Mucosa of stomach (tissue), 1 donor: ENCODE data around the gene CLCN6.

Source experiments
- H3K27me3 ChIP-seq: one replicate; pipeline ENCODE4 v1.7.0; 2013; ENCODE audit warnings: mild to moderate bottlenecking, low read length; ENCODE audit not compliant: control insufficient read depth, insufficient read depth
- H3K36me3 ChIP-seq: one replicate; pipeline ENCODE4 v1.7.0; 2013; ENCODE audit warnings: low read length; ENCODE audit not compliant: control insufficient read depth, insufficient read depth
- H3K4me1 ChIP-seq: one replicate; pipeline ENCODE4 v1.7.0; 2013; ENCODE audit warnings: mild to moderate bottlenecking, low read length; ENCODE audit not compliant: control insufficient read depth, insufficient read depth
- H3K4me3 ChIP-seq: one replicate; pipeline ENCODE4 v1.7.0; 2013; ENCODE audit warnings: low read length
- H3K9ac ChIP-seq: one replicate; pipeline ENCODE4 v1.7.0; 2013; ENCODE audit warnings: mild to moderate bottlenecking, low read length, moderate library complexity
- H3K9me3 ChIP-seq: one replicate; pipeline ENCODE4 v1.7.0; 2013; ENCODE audit warnings: mild to moderate bottlenecking, low read length, moderate library complexity; ENCODE audit not compliant: control insufficient read depth
- donor health status: Pancreatic carcinoma.

Gene CLCN6

DNA sequence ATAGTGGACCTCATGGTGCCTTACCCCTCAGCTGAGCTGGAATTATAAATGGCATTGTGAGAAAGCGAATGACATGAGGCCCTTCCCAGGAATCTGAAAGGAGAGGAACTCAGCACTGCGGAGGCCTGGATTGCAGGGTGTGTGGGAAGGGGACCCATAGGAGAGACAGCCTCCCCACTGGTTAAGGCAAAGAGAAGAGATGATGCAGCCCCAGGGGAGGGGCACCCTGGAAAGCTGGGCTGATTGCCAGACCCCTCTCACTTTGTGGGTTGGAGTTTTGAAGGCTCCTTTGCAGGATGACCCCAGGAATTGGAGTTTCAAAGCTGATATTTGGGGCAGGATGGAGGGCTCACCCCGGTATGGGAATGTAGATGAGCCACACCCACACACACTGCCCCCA lies 50.7 kb downstream of the CLCN6 start:
- no peaks in the 10 kb centered on the region for H3K36me3 ChIP-seq
- H3K9me3 ChIP-seq = no peaks in the 10 kb centered on the region
- H3K4me1 ChIP-seq = no peaks in the 10 kb centered on the region
- H3K4me3 ChIP-seq = no peak overlapping the region
- H3K27me3 ChIP-seq = peaks cover 38% of the 10 kb centered on the region
- no peak overlapping the region for H3K9ac ChIP-seq

DNA sequence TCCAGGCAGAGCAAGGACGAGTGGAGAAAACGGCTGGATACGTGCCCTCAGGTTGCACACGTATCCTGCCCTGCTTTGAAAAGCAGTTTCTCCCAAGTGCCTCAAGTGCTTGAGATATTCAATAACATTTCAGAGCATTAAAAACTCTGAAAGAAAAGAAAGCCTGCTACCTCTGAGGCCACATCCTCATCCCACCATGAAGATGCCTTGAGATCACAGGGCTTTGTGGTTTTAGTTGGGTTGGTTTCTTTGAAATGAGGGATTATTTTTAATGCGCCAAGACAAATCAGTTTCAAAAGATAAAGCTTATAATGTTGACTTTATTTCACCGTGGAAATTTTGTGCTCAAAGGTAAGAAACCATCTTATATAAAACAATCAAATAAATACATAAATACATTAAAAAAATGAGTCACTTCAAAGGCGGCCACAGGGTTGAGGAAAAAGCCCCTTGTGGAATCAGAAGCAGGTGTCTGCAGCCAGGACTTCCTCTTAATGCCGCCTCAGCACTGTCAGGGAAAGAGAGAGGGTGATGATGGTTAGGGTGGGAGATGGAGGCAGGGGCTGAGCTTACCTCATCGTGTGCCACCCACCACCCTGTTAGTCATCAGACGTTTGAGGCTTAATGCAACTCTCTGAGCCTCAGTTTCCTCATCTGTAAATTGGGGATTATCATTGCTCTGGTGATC lies 51.3 kb downstream of the CLCN6 start:
- Histone ChIP-seq H3K4me3 (no peak overlapping the region), H3K9ac (no peak overlapping the region), H3K36me3 (no peaks in the 10 kb centered on the region), H3K4me1 (no peaks in the 10 kb centered on the region), H3K27me3 (peaks cover 38% of the 10 kb centered on the region), H3K9me3 (no peaks in the 10 kb centered on the region)

DNA sequence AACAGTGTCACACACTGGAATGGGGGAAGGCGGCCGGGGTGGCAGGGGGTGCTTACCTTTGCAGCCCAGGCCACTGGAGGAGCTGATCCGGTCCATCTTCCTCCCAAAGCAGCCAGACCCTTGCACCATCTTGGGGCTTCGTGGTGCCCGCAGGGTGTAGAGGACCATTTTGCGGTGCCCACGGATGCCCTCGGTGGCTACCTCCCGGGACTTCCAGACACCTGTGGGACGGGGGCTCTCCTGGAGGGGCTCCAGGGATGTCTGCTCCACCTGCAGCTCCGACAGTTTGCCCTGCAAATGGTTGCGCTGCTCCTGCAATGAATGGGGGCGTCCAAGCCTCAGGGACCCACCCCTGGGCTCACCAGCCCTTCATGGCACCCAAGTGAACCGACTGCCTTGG lies 52.2 kb downstream of the CLCN6 start:
- H3K36me3 ChIP-seq = no peaks in the 10 kb centered on the region
- no peak overlapping the region for H3K4me3 ChIP-seq
- H3K9me3 ChIP-seq = no peaks in the 10 kb centered on the region
- peaks cover 43% of the 10 kb centered on the region for H3K27me3 ChIP-seq
- no peaks in the 10 kb centered on the region for H3K4me1 ChIP-seq
- H3K9ac ChIP-seq = no peak overlapping the region

DNA sequence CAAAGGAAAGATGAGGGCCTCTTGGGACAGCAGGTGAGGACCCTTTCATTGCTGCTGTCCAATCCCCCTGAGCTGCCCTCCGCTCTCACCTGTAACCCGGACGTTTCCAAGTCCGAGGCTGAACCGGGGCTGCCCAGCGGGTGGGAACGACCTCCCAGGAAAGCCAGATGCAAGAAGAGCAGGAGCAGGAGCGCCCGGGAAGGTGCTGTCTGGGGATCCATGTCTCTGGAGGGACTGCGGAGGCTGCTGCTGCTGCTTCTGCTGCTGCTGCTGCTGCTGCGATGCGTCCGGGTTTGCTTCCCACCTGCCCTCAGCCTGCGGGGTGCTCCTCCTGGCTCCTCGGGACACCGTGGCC lies 52.6 kb downstream of the CLCN6 start, which contains the start of gene NPPB:
Gene NPPB, minus strand, starts transcription at position 333 of the 355 bp plus-strand sequence. Its CDS starts 112 bp downstream, at position 221.
- H3K9me3 ChIP-seq = no peaks in the 10 kb centered on the region
- H3K4me3 ChIP-seq = no peak within 1 kb of the TSS
- no peaks in the 10 kb centered on the region for H3K36me3 ChIP-seq
- peaks cover 43% of the 10 kb centered on the region for H3K27me3 ChIP-seq
- H3K4me1 ChIP-seq = no peaks in the 10 kb centered on the region
- H3K9ac ChIP-seq = no peak within 1 kb of the TSS

DNA sequence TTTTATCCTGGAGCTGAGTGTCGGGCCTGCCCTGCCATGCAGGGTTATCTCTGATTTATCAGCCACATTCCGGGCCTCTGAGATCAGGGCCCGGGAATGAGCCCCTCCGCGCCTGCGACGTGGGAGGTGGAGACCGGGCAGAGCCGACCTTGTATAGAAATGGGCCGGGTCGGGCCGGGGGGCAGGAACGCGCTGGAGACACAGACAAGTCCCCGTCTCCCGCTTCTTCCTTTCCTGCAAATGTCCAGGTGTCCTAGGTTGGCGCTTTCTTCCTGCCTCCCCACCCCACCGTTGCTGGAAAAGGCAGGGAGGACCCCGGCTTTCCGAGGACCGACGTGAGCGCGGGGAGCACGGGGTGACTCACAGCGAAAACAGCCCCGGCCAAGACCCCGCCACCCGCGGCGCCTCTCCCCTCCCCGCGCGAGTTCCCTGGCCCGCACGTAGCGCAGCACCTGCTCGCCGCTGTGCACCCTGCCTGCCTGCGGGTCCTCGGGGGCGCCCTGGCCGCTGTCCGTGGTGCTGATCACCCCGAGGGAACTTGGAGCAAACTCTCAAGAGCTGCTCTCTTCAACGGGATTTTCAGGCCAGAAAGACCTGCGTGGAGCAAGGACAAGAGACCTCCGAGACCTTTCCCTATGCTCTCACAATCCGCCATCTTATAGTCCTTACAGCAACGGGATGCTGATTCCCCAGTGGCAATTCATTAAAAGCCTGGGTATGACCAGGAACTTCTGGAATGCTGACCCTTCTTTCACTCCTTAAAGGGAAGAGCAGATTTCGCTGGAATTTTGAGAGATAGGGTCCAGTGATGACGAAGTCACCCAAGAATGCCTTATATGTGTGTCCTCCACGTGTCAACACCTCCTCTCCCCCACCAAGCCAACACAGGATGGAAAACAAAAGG lies 53.2 kb downstream of the CLCN6 start:
- Histone ChIP-seq H3K4me1 (no peaks in the 10 kb centered on the region), H3K27me3 (peaks cover 46% of the 10 kb centered on the region), H3K9me3 (no peaks in the 10 kb centered on the region), H3K9ac (no peak overlapping the region), H3K36me3 (no peaks in the 10 kb centered on the region), H3K4me3 (no peak overlapping the region)

DNA sequence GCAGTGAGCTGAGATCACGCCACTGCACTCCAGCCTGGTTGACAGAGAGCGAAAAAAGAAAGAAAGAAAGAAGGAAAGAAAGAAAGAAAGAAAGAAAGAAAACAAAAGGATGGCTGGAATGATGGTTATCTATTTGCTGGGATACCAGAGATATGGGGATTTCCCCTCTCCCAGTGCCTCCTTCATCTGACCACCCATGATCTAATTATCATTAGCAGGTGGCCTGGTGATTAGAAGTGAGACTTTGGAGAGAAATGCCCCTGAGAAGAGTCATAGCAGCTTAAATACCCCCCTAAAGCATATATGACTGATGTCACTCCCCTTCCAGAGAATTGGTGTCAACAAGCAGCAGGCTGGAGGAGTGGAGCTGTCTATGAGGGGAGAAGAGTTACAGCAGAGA lies 54.1 kb downstream of the CLCN6 start:
- H3K4me3 ChIP-seq = no peak overlapping the region
- H3K4me1 ChIP-seq = no peaks in the 10 kb centered on the region
- no peak overlapping the region for H3K9ac ChIP-seq
- peaks cover 40% of the 10 kb centered on the region for H3K27me3 ChIP-seq
- H3K36me3 ChIP-seq = no peaks in the 10 kb centered on the region
- H3K9me3 ChIP-seq = no peaks in the 10 kb centered on the region

DNA sequence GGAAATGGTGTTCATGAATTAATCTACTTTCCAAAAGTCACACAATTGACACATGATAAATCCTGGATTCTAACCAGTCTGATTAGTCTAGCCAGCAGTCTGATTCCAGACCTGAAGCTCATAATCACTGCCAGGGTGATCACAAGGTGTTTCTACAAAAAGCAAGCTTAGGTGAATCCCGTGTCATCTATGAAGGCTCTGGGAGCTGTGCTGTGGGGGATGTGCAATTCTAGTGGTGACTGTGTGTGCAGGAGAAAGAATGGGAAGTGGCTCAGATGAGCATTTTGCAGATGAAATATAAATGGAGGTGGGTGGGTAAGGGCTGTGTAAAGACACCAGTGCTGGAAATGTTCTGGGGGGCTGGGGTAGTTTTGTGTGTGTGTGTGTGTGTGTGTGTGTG lies 54.6 kb downstream of the CLCN6 start:
- Histone ChIP-seq H3K36me3 (no peaks in the 10 kb centered on the region), H3K4me3 (no peak overlapping the region), H3K9me3 (no peaks in the 10 kb centered on the region), H3K27me3 (peaks cover 40% of the 10 kb centered on the region), H3K4me1 (no peaks in the 10 kb centered on the region), H3K9ac (no peak overlapping the region)

DNA sequence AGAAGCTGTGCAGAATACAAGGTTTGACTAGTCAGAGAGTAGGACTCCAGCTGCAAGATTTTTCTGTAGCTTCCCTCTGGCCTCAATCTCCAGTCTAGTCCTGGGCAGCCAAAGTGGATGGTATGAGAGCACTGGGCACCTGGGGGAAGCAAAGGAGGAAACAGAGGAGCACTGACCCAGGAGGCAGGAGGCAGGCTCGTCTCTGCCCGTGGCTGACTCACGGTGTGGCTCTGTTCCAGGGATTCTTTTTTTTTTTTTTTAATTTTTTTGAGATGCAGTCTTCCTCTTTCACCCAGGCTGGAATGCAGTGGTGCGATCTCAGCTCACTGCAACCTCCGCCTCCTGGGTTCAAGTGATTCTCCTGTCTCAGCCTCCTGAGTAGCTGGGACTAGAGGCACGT lies 56.9 kb downstream of the CLCN6 start:
- Histone ChIP-seq H3K27me3 (peaks cover 31% of the 10 kb centered on the region), H3K36me3 (no peaks in the 10 kb centered on the region), H3K9me3 (no peaks in the 10 kb centered on the region), H3K4me1 (no peaks in the 10 kb centered on the region), H3K4me3 (no peak overlapping the region), H3K9ac (no peak overlapping the region)

DNA sequence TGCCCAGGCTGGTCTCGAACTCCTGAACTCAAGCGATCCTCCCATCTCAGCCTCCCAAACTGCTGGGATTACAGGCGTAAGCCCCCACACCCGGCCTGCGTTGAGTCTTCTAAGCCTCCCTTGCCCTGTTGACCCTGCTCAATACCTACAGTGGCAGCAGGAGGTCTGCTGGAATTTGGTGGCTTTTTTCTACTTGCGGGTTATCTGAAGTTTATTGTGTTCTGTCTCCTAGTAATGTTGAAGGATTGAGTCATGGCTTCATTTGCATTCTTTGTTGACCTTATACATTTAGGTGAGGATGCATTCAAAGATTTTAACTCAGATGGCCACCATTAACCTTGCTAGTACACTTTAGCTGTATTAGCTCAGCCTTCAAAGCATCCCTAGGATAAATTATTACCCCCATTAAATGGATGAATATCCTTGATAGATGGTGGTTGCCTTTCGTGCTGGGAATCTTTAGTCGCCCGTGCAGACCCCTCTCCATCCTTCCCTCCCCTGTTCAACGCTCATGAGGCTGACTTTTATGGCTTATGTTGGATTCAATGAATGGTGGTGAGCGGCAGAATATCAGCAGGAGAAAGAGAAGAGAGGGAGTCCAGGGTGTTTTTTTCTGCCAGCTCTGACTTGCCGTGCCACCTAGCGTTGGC lies 62.5 kb downstream of the CLCN6 start:
- Histone ChIP-seq H3K36me3 (no peaks in the 10 kb centered on the region), H3K4me3 (no peak overlapping the region), H3K9me3 (no peaks in the 10 kb centered on the region), H3K9ac (no peak overlapping the region), H3K4me1 (no peaks in the 10 kb centered on the region), H3K27me3 (peaks cover 3% of the 10 kb centered on the region)

DNA sequence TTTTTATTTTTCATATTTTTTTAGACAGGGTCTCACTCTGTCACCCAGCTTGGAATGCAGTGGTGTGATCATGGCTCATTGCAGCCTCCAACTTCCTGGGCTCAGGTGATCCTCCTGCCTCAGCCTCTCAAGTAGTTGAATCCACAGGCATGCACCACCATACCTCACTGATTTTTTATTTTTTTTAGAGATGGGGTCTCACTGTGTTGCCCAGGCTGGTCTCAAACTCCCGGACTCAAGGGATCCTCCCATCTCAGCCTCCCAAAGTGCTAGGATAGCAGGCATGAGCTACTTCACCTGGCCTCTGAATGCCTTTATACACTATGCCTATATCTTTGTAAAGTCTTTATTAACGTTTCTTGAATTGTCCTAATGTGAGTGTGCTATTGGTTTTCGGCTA lies 63.1 kb downstream of the CLCN6 start:
- H3K4me1 ChIP-seq = no peaks in the 10 kb centered on the region
- no peaks in the 10 kb centered on the region for H3K36me3 ChIP-seq
- H3K9me3 ChIP-seq = no peaks in the 10 kb centered on the region
- no peak overlapping the region for H3K9ac ChIP-seq
- peaks cover under 1% of the 10 kb centered on the region for H3K27me3 ChIP-seq
- no peak overlapping the region for H3K4me3 ChIP-seq

DNA sequence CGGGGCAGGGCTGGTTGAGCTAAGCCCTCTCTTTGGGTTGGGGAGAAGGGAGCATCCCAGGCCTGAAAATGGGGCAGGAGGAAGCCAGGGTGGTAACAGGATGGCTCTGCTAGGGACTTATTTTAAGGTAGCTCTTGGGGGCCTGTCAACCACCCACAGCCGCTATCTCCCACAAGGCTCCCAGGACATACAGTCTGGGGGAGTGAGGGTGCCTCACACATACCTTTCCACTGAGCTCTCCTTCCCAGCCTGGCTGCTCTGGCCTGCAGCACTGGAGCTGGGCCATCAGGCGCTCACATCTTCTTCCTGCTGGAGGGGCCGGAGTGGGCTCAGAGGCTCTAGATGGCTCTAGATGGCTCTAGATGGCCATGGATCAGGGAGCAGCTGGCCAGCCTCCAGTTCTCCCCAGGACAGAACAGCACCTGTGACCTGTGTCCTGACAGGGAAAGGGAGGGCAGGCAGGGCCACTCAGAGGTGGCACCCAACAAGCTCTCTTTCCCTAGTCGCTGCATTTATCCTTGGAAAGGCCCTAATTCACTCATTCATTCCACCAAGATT lies 63.7 kb downstream of the CLCN6 start:
- H3K36me3 ChIP-seq = no peaks in the 10 kb centered on the region
- H3K9me3 ChIP-seq = no peaks in the 10 kb centered on the region
- H3K4me3 ChIP-seq = no peak overlapping the region
- H3K4me1 ChIP-seq = no peaks in the 10 kb centered on the region
- H3K9ac ChIP-seq = no peak overlapping the region
- H3K27me3 ChIP-seq = peaks cover 5% of the 10 kb centered on the region

DNA sequence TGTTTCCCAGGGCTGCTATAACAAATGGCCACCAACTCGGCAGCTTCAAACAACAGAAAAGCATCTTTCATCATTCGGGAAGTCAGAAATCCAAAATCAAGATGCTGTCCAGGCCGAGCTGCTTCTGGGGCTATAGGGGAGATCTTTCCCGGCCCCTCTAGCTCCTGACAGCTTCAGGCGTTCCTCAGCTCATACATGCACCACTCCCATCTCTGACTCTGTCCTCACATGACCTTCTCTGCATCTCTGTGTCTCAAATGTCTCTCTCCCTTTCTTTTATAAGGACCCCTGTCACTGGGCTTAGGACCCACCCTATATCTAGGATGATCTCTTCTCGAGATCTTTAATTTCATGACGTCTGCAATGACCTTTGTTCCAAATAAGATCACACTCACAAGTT lies 66.6 kb downstream of the CLCN6 start:
- Histone ChIP-seq H3K4me1 (no peaks in the 10 kb centered on the region), H3K4me3 (no peak overlapping the region), H3K36me3 (no peaks in the 10 kb centered on the region), H3K27me3 (peaks cover 5% of the 10 kb centered on the region), H3K9me3 (no peaks in the 10 kb centered on the region), H3K9ac (no peak overlapping the region)
